CD14-positive monocyte (primary cell): ENCODE data around the gene DNMBP. TPM values are rescaled to one million over a fixed set of nuclear protein-coding genes. Genes with fewer than 3 reads are reported as not detected.
A peak's percentile ranks its signal among the peaks of the same experiment; 100 is the strongest.

Experiments used
- DNase-seq, 3 donors: peaks; one replicate each; pipeline ENCODE4 v3.0.0-alpha.2; 2011 to 2022
- H2AFZ ChIP-seq: 2 replicates; pipeline ENCODE4 v1.6.0; 2012; ENCODE audit warnings: mild to moderate bottlenecking, low read depth, low read length, inconsistent platforms; ENCODE audit not compliant: insufficient read depth, poor library complexity, severe bottlenecking
- H3K27ac ChIP-seq, 2 donors: 1 replicate in 1 of 2; 2 replicates in 1 of 2; pipeline ENCODE4 v1.5.1; 2012 to 2013; ENCODE audit warnings: low read length in 2 of 2, control low read depth in 1 of 2, inconsistent platforms in 1 of 2, low read depth in 1 of 2, mild to moderate bottlenecking in 1 of 2
- H3K27me3 ChIP-seq, 2 donors: one replicate each; pipeline versions ENCODE4 v1.6.0 to v1.6.1; 2011 to 2013; ENCODE audit warnings: low read length in 2 of 2; ENCODE audit not compliant: control insufficient read depth in 2 of 2, insufficient read depth in 2 of 2
- H3K36me3 ChIP-seq, 2 donors: replicated peaks in 1 of 2; 1 replicate in 1 of 2; 2 replicates in 1 of 2; pipeline versions ENCODE4 v1.5.1 to v1.6.1; 2012 to 2013; ENCODE audit warnings: low read length in 2 of 2, control low read depth in 1 of 2, inconsistent platforms in 1 of 2, mild to moderate bottlenecking in 1 of 2; ENCODE audit not compliant: insufficient read depth in 2 of 2, control insufficient read depth in 1 of 2
- H3K4me1 ChIP-seq, 2 donors: 1 replicate in 1 of 2; 2 replicates in 1 of 2; pipeline versions ENCODE4 v1.5.1 to v1.6.1; 2012 to 2013; ENCODE audit warnings: low read length in 2 of 2, control low read depth in 1 of 2, inconsistent platforms in 1 of 2, mild to moderate bottlenecking in 1 of 2, moderate library complexity in 1 of 2; ENCODE audit not compliant: insufficient read depth in 2 of 2, control insufficient read depth in 1 of 2
- H3K4me2 ChIP-seq: replicated peaks from 2 replicates; pipeline ENCODE3; 2012; ENCODE audit warnings: low read length, moderate library complexity, mild to moderate bottlenecking; ENCODE audit not compliant: poor library complexity, severe bottlenecking; ENCODE audit errors: extremely low read depth
- H3K4me3 ChIP-seq, 3 experiments: fragments of 200-600 bp in 1 of 3; sonication (generic) in 1 of 3; replicated peaks in 1 of 3; 1 replicate in 2 of 3; 2 replicates in 1 of 3; pipeline ENCODE4 v1.5.1; 2011 to 2013; ENCODE audit warnings: low read length in 3 of 3, mild to moderate bottlenecking in 3 of 3, control low read depth in 2 of 3, low read depth in 2 of 3, inconsistent platforms in 1 of 3, moderate library complexity in 1 of 3
- H3K79me2 ChIP-seq: 2 replicates; pipeline ENCODE4 v1.6.0; 2012; ENCODE audit warnings: mild to moderate bottlenecking, control low read depth, inconsistent platforms, low read length, moderate library complexity; ENCODE audit not compliant: insufficient read depth
- H3K9ac ChIP-seq: 2 replicates; pipeline ENCODE4 v1.6.0; 2017; ENCODE audit warnings: low read length, mild to moderate bottlenecking; ENCODE audit not compliant: insufficient read depth, poor library complexity, severe bottlenecking
- H3K9me3 ChIP-seq, 2 donors: replicated peaks in 1 of 2; 1 replicate in 1 of 2; 2 replicates in 1 of 2; pipeline versions ENCODE4 v1.5.1 to v1.6.1; 2012 to 2013; ENCODE audit warnings: low read length in 2 of 2, control low read depth in 1 of 2; ENCODE audit not compliant: control insufficient read depth in 1 of 2, insufficient read depth in 1 of 2
- H4K20me1 ChIP-seq: 2 replicates; pipeline ENCODE4 v1.6.0; 2012; ENCODE audit warnings: mild to moderate bottlenecking, low read length, control low read depth, moderate library complexity; ENCODE audit not compliant: insufficient read depth
- H3K27ac Mint-ChIP-seq, 7 donors: one replicate each; pipeline ENCODE4 v1.8.0; 2020; ENCODE audit warnings: mild to moderate bottlenecking in 7 of 7, mixed read lengths in 7 of 7, moderate library complexity in 6 of 7, inconsistent platforms in 2 of 7
- H3K27me3 Mint-ChIP-seq, 3 donors: one replicate each; pipeline ENCODE4 v1.8.0; 2021 to 2022; ENCODE audit warnings: low read depth in 3 of 3, mild to moderate bottlenecking in 3 of 3, mixed read lengths in 3 of 3, moderate library complexity in 3 of 3, inconsistent platforms in 1 of 3
- H3K36me3 Mint-ChIP-seq, 2 donors: one replicate each; pipeline ENCODE4 v1.8.0; 2020; ENCODE audit warnings: mixed read lengths in 2 of 2, inconsistent platforms in 1 of 2, mild to moderate bottlenecking in 1 of 2
- H3K4me1 Mint-ChIP-seq: one replicate; pipeline ENCODE4 v1.8.0; 2020; ENCODE audit warnings: mild to moderate bottlenecking, mixed read lengths
- H3K4me3 Mint-ChIP-seq, 2 donors: one replicate each; pipeline ENCODE4 v1.8.0; 2020; ENCODE audit warnings: mild to moderate bottlenecking in 2 of 2, mixed read lengths in 2 of 2, moderate library complexity in 1 of 2
- H3K9me3 Mint-ChIP-seq, 7 donors: one replicate each; pipeline ENCODE4 v1.8.0; 2020 to 2022; ENCODE audit warnings: mixed read lengths in 7 of 7, mild to moderate bottlenecking in 6 of 7, moderate library complexity in 6 of 7, inconsistent platforms in 2 of 7
- CTCF ChIP-seq: fragments of 200-600 bp; IDR thresholded peaks from one replicate; pipeline ENCODE4 v1.8.0; 2022; ENCODE audit warnings: antibody characterized with exemption, mild to moderate bottlenecking
- WGBS: methylation state at CpG from one replicate; pipeline ENCODE4 v1.1.5; 2013; ENCODE audit warnings: missing lambda C conversion rate; ENCODE audit not compliant: insufficient coverage; 5-methylcytosine and 5-hydroxymethylcytosine counted together
- intact Hi-C, 2 donors: fragments of 100-400 bp; cut with micrococcal nuclease; formaldehyde crosslinking; loops; one replicate each; pipeline versions ENCODE4 v1.15.0 to v1.15.1; 2023
- polyA plus RNA-seq, 3 donors: library from polyadenylated mRNA; depleted of rRNA in 1 of 3; unstranded in 2 of 3; stranded (reverse) in 1 of 3; fragments of 300-500 nt in 2 of 3; fragments of >200 nt in 1 of 3; fragmentation: Illumina TruSeq in 2 of 3; gene quantifications; 1 replicate in 2 of 3; 2 replicates in 1 of 3; pipeline ENCODE4 v1.2.3, GENCODE V29; 2012 to 2021

DNMBP gene
- polyA plus RNA-seq, 3 donors = 0.83 to 10.3 (median 1.2) TPM

DNA sequence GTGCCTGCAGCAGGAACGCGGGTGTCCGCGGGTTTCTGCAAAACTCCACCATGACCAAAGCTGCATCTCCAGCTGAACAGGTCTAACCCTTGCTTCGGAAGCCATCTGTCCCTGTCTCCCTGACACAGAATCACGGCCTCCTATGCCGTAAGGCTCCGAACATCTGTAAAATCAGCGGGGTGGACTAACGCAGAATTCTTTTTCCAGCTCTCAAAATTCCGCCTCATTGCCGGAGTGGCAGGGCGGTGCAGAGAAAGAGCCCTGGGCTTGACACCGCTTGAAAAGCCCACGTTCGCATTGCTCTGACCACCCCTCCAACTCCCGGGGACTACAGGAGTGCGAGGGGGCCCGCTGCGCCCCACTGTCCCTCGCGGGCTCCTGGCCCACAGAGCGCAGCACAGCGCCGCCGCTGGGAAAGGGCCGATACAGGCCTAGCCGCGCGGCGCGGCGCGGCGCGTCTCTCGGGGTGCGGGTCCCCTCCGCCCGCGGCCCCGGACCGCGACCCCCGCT lies 409 bp downstream of the DNMBP start:
- H2AFZ ChIP-seq = peak overlapping the region; percentile 86

More for the DNA sequence above, 409 bp downstream of the DNMBP start:
- peaks cover 0 to 4% (median 0%) of the 10 kb centered on the region in 7 donors for H3K9me3 Mint-ChIP-seq
- Histone ChIP-seq H3K4me1 (peaks cover 26 to 41% of the 10 kb centered on the region in 2 donors), H3K9me3 (no peaks in the 10 kb centered on the region), H3K4me2 (peak overlapping the region; percentile 98), H3K27me3 (no peaks in the 10 kb centered on the region), H3K9ac (peak overlapping the region; percentile 79), H3K4me3 (peak overlapping the region; percentile 70 to 84 (median 81)), H3K79me2 (peaks cover 37% of the 10 kb centered on the region), H3K27ac (peak overlapping the region; percentile 11 to 76), H3K36me3 (no peaks in the 10 kb centered on the region), H4K20me1 (peaks cover 13% of the 10 kb centered on the region)
- peaks cover 8 to 24% (median 17%) of the 10 kb centered on the region in 3 donors for H3K27me3 Mint-ChIP-seq
- peak overlapping the region; percentile 70 to 87 (median 82) for H3K27ac Mint-ChIP-seq
- peaks cover 45% of the 10 kb centered on the region for H3K4me1 Mint-ChIP-seq
- H3K36me3 Mint-ChIP-seq = peaks cover 4 to 10% of the 10 kb centered on the region in 2 donors
- TF ChIP-seq CTCF = peak; percentile 60
- DNase-seq = peak in 1 of 3 donors; percentile 18
- H3K4me3 Mint-ChIP-seq = peak overlapping the region; percentile 91 to 92
- intact Hi-C loops = loop anchor here in 1 of 2 donors (2.0 to 5.0 kb wide), 3 partner anchors 15 to 92 kb away; no protein-coding TSS in a partner anchor
- 0% methylated on average over 42 of the region's 45 CpGs for WGBS
